NCI-H1694 treated with DMSO at 0.1 percent for 48 hours (cell line): Measurements from ENCODE around the gene AP2B1.

ENCODE experiments used
- DNase-seq: peaks from one replicate; lab custom pipeline; 2025; lab: John Stamatoyannopoulos, UW

The AP2B1 gene

DNA sequence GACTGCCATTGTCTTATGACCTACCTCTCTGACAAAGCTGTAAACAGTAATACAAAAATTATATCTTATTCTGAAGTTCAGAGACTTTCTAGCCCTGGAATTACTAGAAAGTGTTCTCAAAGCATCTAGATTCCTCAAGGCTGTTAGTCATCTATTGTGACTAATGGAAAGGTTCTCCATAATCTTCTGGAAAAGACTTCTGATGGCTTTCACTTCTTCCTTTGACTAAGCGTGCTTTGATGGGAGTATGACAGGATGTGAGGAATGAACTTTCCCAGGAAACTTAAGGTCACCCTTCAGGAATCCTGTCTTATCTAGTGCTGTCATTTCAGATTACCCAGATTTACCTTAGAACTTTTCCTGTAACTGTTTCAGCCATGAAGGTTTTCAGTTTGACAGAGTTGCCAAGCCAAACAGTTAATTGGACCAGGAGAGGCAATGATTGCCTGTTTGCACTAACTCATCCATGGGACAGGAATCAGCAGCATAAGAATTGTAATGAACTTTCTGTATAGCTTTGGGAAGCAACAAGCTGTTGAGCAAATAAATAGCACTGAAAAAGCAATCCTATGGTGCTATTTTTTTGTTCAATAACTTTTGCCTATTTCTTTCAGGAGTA is 43.5 kb downstream of the AP2B1 start:
- no peak for DNase-seq

DNA sequence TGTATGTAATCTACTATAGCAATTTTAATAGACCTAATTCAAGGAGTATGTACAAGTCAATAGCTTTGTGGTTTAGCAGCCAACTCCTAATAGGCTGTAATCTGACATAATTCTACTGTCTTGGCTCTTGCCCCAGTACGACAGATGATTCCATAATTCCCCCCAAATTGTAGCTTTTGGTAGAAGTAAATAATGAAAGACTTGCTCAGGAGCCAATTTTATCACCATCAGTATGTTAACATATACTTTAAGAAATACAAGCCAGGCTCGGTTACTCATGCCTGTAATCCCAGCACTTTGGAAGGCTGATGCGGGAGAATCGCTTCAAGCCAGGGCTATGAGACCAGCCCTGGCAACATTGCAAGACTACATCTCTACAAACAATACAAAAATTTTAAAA is 53.9 kb downstream of the AP2B1 start:
- DNase-seq: no peak

DNA sequence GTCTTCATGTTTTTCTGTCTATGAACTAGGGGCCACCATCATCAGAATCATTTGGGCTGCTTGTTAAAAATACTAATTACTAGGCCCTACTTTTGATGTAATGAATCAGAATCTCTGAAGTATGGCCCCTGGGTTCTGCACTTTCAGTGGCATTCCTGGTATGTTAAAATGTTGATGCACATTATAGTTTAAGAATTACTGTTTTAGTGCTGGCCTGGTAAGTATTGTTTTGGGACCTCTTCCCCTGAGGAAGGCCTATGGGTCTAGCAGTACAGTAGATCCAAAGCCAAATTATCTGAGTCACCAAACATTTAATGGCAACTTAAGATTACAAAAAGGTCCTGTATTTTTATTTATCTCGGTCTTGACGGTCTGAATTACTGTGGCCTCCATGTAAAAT is 58.8 kb downstream of the AP2B1 start:
- DNase-seq: no peak

DNA sequence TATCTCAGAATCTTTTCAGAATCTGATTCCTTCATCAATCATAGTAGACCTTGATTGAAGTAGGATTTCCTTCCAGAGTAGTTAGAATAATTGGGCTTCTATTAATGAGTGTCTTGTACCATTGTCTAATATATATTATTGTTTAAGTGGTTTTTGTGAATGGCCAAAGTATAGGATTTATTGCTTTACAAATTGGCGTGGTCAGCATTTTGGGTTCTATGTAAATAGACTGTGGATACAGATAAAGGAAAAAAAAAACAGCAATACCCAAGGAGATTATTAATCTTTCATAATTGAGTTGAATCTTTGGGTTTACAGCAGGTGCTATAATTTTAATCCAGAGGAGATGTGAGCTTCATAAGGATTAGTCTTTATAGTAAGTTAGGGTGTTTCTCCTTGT is 64.3 kb downstream of the AP2B1 start:
- DNase-seq: no peak

DNA sequence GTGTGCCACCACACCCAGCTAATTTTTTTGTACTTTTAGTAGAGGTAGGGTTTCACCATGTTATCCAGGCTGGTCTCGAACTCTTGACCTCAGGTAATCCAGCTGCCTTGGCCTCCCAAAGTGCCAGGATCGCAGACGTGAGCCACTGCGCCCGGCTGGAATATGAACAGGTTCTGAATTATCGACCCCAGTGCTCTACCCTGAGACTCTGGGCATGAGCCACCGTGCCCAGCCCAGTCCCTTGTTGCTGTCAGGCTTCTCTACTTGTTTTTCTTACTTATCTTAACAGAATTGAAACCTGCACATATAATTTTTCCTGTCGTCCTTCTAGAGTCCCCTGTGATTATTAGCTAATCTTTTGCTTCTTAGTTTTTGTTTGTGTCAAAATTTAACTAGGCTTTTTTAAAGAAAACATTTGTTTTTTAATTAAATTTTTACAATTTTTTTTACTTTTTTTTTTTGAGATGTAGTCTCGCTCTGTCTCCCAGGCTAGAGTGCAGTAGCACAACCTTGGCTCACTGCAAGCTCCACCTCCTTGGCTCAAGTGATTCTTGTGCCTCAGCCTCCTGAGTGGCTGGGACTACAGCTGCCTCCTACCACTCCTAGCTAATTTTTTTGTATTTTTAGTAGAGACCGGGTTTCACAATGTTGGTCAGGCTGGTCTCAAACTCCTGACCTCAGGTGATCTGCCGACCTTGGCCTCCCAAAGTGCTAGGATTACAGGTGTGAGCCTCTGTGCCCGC is 66.7 kb downstream of the AP2B1 start:
- no peak for DNase-seq

DNA sequence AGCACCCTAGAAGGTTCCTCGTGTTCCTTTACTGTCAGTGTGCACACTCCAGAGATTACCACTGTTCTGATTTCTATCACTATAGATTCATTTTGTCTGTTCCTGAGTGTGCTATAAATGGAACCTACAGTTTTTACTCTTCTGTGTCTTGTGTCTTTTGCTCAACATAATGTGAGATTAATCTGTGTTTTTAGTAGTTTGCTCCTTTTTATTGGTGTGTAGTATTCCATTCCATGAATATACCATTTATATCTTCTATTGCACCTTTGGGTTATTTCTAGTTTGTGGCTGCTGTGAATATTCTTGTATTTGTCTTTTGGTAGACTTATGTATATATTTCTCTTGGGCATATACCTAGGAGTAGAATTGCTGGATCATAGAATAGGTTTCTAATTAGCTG is 68.2 kb downstream of the AP2B1 start:
- no peak for DNase-seq

DNA sequence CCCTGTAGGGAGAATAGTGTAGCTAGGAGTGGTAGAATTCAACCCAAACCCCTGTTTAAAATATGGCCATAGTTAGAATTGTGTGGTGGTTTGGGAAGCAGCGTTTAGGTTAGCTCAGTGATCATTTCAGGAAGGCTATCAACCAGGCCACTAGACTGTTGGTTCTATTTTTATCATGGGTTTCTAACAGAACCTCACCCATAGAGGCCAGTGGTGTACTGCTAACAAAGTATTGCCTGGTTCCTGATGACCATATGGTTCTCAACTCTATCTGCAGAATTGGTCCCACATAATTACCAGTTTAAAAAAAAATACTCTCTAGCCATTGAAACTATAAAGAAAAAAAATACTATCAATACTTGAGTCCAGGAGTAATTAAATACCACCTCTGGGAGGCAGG is 73.8 kb downstream of the AP2B1 start:
- no peak for DNase-seq

DNA sequence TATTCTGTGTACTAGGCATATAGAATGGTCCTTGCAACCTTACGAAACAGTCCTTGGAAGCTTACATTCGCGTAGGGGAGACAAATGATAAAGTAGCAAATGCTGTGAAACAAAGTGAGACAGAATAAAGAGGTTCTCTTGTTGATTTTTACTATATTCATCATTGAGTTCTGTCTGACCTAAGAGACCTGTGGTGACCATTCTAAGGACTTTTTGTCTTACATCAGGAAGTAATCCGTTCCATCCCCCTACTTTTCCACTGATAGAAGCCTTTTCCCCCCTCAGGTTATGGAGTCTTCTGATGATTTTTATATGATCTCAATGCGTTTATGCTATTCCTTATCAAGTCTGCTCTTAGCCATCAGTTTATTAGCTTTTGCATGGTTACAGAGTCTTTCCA is 77.6 kb downstream of the AP2B1 start:
- DNase-seq: no peak

DNA sequence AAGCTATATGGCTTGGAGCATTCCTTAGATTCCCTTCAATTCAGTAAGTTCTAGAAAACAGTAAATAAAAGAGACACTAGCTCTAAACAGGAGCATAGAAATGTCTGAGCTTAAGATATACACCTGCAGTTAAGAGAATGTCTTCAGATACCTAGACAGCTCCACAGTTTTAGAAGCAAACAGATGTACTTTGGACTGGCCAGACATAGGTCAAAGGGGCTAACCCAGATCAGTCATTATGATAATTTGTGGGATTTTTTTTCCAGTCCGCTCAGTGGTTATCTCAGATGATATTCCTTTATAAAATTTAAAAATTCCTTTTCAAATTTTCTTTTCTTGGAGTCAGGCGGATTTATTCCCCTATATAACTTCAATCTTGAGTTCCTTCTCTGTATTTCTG is 78.5 kb downstream of the AP2B1 start:
- no peak for DNase-seq

DNA sequence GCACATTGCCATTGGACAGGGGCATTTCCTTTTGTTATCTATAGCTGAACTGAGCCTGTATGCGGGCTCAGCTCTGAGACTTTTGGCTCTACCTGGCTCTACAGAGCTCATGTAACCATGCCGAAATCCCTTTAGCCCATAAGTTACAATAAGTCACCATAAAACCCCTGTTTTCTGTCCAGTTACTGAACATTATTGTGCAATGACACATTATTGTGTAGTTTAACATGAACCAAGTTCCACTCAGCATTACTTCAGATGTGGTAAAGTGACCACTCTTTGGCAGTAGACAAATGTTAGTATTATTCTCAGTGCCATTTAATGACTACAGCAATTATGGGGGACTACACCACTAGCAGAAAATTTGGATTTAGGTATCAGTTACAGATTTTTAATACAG is 78.9 kb downstream of the AP2B1 start:
- DNase-seq: no peak

DNA sequence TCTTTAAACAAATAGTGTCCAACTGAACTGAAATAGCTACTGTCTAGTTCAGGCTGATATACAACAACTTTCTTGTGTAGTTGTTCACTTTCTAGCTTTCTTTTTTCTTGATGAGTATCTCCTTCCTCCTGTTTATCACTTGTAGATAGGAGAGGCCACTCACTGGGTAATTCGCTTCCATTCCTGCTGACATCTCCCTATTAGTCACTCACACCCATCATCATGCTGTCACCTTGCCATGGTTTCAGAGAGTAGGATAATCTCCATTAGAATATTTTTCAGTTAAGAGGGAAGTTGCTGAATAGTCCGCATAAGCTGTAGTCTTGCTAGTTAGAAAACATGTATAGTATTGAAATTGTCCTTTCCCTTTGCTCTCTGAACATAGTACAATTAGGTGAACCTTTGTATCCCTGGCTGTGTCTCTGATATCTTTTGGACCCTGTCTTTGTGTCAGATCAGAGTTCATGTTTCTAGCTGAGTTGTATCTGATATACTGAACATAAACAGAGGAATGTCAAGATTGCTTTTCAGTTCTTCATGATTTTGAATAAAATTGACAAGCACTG is 79.9 kb downstream of the AP2B1 start:
- no peak for DNase-seq

DNA sequence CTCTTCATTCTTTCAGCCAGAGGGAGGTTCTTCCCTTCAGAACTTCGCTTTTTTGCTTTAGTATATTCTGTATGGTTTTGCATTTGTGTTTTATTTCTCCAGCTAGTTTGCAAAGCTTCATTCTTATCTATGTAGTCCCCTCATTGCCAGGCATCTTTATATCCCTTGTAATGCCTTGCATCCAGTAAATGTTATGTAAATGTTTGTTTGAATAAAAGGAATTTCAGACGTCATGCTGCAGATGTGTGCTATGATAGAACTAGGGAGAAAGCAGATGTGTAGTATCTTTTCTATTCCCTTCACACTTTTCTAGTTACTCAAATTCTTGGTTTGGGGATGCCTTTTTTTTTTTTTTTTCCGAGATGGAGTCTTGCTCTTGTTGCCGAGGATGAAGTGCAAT is 81.7 kb downstream of the AP2B1 start:
- DNase-seq: no peak

DNA sequence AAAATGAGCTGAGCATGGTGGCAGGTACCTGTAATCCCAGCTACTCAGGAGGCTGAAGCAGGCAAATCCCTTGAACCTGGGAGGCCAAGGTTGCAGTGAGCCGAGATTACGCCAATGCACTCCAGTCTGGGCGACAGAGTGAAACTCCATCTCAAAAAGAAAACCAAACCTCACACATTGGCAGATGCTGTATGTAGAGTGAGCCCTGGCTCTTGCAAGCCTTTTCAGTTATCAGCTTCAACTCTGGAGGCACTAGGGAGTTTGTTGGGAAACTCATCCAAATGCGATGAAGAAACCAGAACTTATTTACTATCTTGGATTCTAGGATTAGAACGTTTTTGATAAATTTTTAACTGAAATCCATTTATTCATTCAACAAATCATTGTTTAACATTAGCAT is 87.4 kb downstream of the AP2B1 start:
- no peak for DNase-seq

DNA sequence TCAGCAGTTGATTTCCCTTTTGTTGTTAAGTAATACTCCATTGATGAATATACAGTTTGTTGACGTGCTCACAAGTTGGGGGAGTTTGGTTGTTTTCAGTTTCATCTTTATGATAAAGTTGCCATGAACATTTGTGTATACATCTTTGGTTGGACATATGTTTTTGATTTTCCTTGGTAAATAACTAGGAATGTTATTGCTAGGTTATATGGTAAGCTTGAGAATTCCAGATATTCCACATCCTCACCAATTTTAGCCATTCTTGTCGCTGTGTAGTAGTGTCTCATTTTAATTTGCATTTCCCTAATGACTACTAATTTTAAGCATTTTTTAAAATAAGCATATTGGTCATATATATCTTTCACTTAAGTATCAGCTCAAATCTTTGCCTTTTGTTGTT is 89.3 kb downstream of the AP2B1 start:
- no peak for DNase-seq

DNA sequence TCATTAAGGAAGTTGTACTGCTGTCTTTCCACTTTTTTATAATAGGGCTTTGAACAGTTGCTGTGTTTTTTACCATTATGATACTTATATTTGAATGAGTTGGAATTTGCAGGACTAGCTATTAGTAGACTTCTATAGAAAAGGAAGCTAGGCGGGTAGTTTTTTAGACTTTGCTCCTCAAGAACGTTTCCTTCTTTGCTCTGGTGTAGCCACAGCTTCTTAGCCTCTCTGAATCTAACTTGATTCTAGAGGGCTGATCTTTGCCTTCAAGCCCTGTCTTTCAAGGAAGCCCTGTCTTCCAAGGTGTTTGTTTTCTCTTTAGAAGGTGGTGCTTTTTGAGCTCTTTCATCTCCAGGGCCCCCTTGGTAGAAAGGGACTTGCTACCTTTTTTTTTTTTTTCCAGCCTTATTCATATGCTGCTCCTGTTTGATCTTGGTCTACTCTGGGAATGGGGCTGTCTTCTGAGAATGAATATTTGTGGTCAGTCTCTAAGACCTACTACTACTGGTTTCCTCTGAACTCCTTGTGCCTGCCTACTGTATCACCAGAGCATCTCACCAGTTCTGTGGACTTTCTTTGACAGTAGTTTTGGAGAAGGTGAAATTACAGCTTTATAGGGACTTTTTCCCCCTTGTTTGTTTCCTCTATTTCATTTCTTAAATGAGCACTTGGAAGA is 92.0 kb downstream of the AP2B1 start:
- DNase-seq: no peak

DNA sequence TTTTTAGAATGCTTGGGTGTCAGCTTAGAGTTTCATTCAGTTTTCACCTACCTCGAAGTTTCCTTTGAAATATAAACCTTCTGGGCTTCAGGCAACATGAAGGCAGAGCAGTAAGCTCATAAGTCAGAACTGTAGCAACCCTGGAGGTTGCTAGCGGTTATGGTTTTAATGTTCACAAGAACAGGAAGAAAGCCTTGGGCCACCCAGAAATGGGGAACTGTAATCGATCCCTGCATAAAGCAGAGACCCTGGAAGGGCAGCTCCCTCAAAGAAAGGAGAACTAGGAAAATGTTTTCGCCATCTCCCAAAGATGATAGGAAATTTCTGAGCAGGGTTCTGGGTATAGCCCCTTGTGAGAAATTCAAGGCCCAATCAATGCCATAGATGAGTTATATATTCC is 96.5 kb downstream of the AP2B1 start:
- no peak for DNase-seq

DNA sequence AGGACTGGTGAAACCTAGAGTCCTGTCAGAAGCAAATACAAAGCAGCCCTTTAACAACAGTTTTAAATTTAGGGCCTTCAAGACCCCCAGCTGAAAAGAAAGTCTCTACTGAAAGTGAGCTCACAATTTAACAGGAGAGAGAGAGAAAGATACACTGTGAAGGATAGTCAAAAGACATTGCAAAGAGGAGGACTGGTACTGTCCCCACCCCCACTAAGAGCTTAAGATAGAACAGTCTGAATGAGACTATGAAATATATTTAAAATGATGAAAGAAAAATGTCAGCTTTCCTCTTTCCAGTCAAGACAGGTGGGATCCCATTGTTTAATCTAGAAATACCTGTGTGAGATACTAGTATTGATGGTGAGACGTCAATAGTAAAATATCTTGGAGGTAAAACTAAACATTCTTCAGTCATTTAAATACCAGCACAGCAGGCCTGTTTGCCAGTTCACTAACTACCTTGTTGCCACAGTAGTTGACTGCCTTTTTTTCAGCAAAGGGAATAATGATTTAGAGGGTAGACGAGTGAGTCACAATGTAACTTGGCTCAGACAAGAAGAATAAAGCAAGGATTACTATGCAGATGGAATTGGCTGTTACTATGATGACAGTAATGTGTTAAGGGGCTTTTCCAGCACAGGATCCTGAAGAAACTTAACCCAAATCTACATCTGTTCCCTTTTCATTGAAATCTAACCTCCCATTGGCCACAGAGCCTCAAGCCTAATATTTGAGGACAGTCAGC is 97.1 kb downstream of the AP2B1 start:
- no peak for DNase-seq

DNA sequence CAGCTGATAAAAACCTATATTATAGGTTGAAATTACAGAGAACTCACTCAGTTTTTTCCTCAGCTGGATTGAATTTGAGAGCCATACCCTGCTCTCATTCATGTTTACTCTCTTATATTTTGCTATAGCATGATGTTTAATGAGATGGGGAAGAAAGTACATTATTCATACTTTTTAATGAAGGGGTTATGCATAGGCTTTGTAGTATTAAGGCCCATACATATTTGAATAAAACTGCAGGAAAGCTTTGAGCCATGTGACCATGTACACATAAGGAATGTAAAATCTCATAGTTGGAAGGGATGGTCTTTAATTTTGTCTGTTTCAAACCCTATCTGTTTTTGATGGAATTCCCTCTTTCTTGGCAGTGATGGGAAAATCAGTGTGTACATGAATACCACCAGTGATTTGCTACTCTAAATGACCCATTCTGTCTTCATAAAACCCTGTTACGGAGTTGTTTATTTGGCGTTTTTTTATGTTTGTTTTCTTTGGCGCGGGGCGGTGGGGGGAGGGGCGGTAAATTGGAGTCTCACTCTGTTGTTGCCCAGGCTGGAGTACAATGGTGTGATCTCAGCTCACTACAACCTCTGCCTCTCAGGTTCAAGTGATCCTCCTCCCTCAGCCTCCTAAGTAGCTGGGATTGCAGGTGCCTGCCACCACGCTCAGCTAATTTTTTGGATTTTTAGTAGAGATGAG is 105.5 kb downstream of the AP2B1 start:
- no peak for DNase-seq

DNA sequence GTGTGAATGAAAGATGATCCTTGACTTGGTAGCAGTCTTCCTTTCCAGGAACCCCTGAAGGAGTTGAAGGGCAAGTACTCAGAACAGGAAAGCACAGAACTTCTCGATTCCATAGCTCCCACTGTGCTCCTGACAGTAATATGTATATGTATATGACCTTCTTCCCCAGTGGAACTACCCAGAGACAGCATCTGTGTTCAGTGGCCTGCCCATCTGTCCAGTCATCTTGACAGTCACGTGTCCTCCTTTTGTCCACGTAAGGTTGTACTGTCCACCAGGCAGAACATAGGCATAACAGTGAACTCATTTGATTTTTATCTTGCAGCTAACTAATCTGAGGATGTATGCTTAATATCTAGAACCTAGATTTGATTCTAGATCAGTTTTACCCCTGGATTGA is 106.5 kb downstream of the AP2B1 start:
- DNase-seq: no peak

DNA sequence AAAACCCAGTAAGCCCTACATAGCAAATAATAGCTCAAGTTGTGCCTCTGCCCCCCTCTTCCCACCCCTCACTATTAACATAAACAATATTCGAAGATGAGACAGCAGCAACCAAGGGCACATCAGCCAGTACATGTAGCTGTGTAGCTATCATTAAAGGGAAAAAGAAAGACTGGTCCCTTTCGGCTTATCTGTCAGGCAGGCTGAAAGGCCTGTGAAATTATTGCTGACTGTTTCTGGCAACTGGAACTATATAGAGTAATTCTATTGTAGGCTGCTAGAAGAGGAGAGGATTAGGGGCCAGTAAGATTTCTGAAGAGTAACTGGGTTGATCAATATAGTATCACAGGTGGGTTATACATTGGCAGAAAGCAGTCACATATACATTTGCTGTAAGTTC is 107.8 kb downstream of the AP2B1 start:
- no peak for DNase-seq

DNA sequence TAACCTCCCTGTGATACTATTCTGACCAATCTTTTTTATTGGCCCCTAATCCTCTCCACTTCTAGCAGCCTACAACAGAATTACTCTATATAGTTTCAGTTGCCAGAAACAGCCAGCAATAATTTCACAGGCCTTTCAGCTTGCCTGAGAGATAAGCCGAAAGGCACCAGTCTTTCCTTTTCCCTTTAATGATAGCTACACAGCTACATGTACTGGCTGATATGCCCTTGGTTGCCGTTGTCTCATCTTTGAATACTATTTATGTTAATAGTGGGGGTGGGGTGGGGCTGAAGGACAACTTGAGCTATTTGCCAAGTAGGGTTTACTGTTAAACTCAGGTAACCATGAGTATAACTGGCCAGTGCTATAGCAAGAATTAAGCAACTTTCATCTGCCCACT is 108.5 kb downstream of the AP2B1 start:
- DNase-seq: no peak

DNA sequence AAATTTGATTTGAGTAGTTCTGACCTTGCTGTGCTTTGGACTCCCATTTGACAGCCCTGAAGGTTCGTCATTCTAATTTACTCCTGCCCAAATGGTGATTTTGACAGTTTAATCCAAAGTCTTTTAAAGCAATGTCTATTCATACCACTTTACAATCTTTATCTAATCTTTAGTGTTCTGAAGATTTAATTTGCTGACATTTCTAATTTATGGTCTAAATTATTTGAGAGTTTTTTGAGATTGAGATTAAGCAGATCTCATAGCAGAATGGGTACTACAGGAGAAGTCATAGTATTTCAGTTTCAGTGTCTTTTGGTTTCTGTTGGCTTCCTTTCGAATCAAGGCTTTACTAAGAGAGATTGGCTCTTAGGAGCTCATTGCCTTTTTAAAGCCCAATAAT is 111.7 kb downstream of the AP2B1 start:
- no peak for DNase-seq
